Lower leg skin (tissue), 4 donors: ENCODE data around the gene HMGCS2. TPM values are rescaled to one million over a fixed set of nuclear protein-coding genes. Genes with fewer than 3 reads are reported as not detected.

Experiments used
- DNase-seq, 2 donors: peaks; one replicate each; pipeline ENCODE4 v3.0.0-alpha.2; 2019; ENCODE audit warnings: low spot score in 2 of 2
- H3K4me3 ChIP-seq: fragments of 200-600 bp; sonication (generic); 2 replicates; pipeline ENCODE4 v1.5.1; 2017; ENCODE audit warnings: mild to moderate bottlenecking, low read depth; ENCODE audit not compliant: poor library complexity, severe bottlenecking
- CTCF ChIP-seq, 3 donors: fragments of 450-650 bp; IDR thresholded peaks; one replicate each; pipeline ENCODE4 v1.5.1; 2016; ENCODE audit warnings: antibody characterized with exemption in 3 of 3, mild to moderate bottlenecking in 3 of 3, moderate library complexity in 2 of 3
- POLR2A ChIP-seq, 2 donors: fragments of 450-650 bp; IDR thresholded peaks; one replicate each; pipeline ENCODE4 v1.6.1; 2016 to 2017; ENCODE audit warnings: antibody characterized with exemption in 2 of 2, mild to moderate bottlenecking in 1 of 2, moderate library complexity in 1 of 2
- WGBS, 2 donors: methylation state at CpG; one replicate each; pipeline ENCODE4 v1.1.5; 2018; 5-methylcytosine and 5-hydroxymethylcytosine counted together
- intact Hi-C: fragments of 100-400 bp; cut with DNase I; formaldehyde crosslinking; loops from one replicate; pipeline ENCODE4 v1.15.0; 2023; ENCODE audit warnings: low total_unique reads
- total RNA-seq, 4 donors: library from RNA; depleted of rRNA; stranded (reverse); fragments of >200 nt; gene quantifications; one replicate each; pipeline ENCODE4 v1.1.0, GENCODE V29; 2016

Gene HMGCS2
- total RNA-seq, 4 donors from 2014 or later: 23.9 to 400 (median 93.4) TPM

DNA sequence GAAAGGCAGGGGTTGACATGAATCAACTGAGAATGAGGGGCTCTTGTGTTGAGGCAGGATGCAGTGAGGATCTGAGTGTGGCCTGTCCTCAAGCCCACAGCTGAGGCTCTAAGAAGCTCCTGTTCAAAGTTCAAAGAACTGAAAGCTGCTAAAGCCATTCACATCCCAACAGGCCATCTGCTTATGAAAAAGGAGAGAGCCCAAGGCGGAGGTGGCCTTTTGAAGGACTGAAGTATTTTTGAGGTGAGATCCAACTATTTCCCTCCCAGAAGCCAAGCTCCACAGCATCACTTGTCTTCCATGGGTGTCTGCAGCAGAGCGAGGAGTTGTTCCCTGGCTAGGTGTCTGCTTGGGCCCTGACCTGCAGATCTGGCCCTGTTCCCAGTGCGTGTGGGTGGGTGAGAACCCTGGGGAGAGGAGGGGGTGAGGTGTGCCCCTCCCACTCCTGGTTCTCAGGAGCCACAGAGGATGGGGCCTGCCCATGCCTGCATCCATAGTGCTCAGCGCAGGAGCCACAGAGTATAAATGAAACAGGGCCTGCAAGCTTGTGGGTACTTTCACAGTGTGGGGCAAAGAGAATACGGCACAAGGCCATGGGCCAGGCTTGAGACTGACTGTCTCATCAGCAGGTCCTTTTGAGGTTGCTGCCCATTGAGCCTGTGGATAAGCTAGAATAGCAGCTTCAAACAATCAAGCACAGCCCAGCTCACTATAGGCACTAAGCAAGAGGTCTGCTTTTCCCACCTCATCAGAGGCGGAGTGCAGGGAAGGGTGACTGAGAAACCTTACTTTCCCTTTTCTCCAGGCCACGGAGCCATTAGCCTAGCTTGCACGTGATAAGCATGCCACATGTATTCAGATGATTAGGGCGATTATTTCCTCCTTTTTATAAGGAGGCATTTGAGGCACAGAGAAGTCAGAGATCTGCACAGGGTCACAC, 26.8 kb upstream of the HMGCS2 start:
- intact Hi-C loops: loop anchor here (5.0 kb wide), 1 partner anchor 42 kb away; no protein-coding TSS in a partner anchor
- TF ChIP-seq POLR2A (IDR thresholded peaks at IDR 0.05) (no peak), CTCF (IDR thresholded peaks at IDR 0.05) (no peak)
- no peak overlapping the region for H3K4me3 ChIP-seq
- no peak for DNase-seq
- 79 to 84% methylated on average over 9 of the region's 9 CpGs for WGBS, 2 donors

DNA sequence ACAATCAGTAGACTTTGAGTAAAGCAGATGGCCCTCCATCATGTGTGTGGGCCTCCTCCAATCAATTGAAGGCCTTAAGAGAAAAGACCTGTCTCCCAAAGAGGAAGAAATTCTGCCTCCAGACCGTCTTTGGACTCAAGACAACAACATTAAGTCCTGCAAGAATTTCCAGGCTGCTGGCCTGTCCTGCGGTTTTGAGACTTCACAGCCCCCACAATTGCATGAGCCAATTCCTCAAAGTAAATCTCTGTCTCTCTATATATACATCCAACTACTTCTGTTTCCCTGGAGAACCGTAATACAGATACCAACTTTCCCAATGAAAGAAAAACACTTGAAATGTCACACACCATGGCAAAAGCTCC, 26.2 kb upstream of the HMGCS2 start:
- no peak for DNase-seq
- 77 to 84% methylated on average over 3 of the region's 3 CpGs for WGBS, 2 donors
- intact Hi-C loops: loop anchor here (5.0 kb wide), 1 partner anchor 42 kb away; no protein-coding TSS in a partner anchor
- no peak for TF ChIP-seq CTCF (IDR thresholded peaks at IDR 0.05)
- TF ChIP-seq POLR2A (IDR thresholded peaks at IDR 0.05): no peak
- H3K4me3 ChIP-seq: no peak overlapping the region

DNA sequence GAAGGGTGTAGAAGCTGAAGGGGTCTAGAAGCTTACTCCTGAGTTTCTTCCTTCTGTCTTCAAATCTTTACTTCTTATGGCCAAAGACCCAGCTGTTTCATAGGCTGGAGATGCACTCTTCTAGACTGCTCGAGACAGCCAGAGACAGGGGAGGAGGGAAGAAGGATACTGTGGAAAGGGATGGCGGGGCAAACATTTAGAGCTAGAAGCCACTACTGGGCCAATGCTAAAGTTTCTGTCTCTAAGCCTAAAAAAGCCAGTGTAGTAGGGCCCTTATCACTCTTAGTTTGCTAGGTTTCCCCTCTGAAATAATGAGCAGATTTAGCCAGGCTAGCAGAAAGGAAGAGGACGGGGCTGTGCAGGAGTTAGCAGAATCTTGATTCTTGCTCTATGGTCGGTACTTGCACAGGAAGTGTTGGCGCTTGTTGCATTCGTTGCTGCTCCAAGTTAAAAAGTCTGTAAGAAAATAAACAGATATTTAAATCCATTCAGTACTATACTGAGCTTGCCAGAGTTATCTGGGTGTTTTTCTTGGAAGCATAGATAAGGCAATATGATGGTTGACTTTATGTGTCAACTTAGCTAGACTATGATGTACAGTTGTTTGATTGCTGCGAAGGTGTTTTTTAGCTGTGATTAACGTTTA, 25.6 kb upstream of the HMGCS2 start:
- intact Hi-C loops: no loop called here
- no peak for DNase-seq
- 71% methylated on average over 8 of the region's 8 CpGs for WGBS, 2 donors
- no peak overlapping the region for H3K4me3 ChIP-seq
- TF ChIP-seq CTCF (IDR thresholded peaks at IDR 0.05) (no peak), POLR2A (IDR thresholded peaks at IDR 0.05) (no peak)

GRCh38 chr1:119791377-119791776, 22.7 kb upstream of the HMGCS2 start:
- 84 to 91% methylated on average over 4 of the region's 4 CpGs for WGBS, 2 donors
- no peak overlapping the region for H3K4me3 ChIP-seq
- intact Hi-C loops: no loop called here
- TF ChIP-seq CTCF (IDR thresholded peaks at IDR 0.05) (no peak), POLR2A (IDR thresholded peaks at IDR 0.05) (no peak)
- DNase-seq: no peak

DNA sequence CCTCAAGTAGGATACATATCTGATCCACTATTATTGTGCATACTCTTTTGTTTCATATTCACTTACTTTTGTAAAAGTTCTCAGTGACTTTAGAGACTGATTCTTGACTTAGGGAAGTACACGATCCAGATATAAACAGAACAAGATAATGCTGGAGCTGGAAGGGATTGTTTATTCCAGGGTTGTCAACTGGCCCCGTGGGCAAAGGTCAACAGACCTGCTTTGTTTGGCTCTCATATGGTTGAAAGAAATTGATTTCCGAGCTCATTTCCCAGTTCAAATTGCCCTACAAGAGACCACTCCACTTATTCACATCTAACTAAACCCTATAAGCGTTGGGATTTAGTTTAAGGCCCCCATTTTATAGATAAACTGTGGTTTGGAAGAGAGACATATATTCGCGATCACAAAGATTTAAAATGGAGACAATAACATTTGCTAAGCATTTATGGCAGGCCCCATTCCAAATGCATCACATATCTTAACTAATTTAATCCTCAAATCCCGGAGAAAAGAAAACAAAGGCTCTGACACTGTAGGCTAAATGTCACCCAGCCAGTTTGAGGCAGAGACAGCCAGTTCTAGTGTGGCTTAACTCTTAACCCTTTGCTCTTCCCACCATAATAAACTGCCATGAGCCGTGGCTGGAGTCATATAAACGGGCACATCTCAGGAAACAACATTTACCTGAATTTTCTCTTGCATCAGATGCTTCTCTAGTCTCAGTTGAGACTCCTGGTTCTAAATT, 21.9 kb upstream of the HMGCS2 start:
- intact Hi-C loops: no loop called here
- 61% methylated on average over 9 of the region's 9 CpGs for WGBS, 2 donors
- no peak for DNase-seq
- TF ChIP-seq POLR2A (IDR thresholded peaks at IDR 0.05): no peak
- no peak for TF ChIP-seq CTCF (IDR thresholded peaks at IDR 0.05)
- H3K4me3 ChIP-seq: no peak overlapping the region
